Subcutaneous adipose tissue (tissue), 4 donors: ENCODE results near the gene NEK6. TPM values are rescaled to one million over a fixed set of nuclear protein-coding genes. Genes with fewer than 3 reads are reported as not detected.

ENCODE experiments used
- total RNA-seq, 4 donors: library from RNA; depleted of rRNA; stranded (reverse); fragments of >200 nt; gene quantifications; one replicate each; pipeline ENCODE4 v1.1.0, GENCODE V29; 2016
- TF ChIP-seq, protein P1 (sequence below): fragments of 450-650 bp; IDR thresholded peaks from one replicate; pipeline ENCODE4 v1.5.1; 2016; ENCODE audit warnings: low read depth, mild to moderate bottlenecking, control low read depth, antibody characterized with exemption, moderate library complexity

The NEK6 gene
- total RNA-seq, 4 donors from 2014 or later, result 18.5 to 38.2 (median 27.0) TPM

DNA sequence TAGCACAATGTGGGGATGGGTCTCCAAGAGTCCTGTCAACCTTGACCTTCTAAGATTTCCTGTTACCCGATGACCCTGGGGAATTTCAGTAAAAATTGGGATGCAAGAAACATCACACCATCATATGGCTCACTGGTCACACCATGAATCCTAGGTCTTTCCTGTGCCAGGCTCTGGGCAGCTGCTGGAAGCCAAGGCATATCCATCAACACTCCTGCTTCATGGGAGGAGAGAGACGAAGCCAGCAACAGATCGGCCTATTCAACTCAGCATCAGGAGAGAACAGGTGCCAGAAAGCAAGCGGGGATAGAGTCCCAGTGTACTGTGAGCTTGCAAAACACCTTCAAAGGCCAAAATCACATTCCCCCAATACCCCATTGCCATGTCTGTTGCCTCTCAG, 6.5 kb upstream of the NEK6 start:
- TF ChIP-seq, protein P1, sequence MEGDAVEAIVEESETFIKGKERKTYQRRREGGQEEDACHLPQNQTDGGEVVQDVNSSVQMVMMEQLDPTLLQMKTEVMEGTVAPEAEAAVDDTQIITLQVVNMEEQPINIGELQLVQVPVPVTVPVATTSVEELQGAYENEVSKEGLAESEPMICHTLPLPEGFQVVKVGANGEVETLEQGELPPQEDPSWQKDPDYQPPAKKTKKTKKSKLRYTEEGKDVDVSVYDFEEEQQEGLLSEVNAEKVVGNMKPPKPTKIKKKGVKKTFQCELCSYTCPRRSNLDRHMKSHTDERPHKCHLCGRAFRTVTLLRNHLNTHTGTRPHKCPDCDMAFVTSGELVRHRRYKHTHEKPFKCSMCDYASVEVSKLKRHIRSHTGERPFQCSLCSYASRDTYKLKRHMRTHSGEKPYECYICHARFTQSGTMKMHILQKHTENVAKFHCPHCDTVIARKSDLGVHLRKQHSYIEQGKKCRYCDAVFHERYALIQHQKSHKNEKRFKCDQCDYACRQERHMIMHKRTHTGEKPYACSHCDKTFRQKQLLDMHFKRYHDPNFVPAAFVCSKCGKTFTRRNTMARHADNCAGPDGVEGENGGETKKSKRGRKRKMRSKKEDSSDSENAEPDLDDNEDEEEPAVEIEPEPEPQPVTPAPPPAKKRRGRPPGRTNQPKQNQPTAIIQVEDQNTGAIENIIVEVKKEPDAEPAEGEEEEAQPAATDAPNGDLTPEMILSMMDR, result no peak

GRCh38 chr9:124251605-124252378, 6.0 kb upstream of the NEK6 start:
- TF ChIP-seq, protein P1, result no peak

DNA sequence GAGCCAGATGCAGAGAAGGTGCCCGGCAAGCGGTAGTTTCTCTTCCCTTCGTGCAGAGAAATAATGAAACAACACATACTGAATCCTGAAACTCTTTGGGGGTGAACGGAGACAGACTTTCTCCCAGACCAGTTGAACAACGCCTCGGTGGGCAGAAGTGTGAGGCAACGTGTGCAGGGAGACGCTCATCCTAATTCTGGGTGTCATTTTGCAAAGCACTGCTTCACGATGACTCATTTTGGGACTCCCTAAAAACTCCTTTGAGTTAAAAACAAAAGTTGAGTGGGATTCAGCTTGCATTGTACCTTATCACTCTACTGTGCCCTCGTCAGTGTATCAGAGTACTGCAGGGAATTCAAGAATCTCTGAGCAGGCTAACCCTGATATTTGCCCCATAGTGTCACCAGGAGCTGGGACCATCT, 3.5 kb upstream of the NEK6 start:
- TF ChIP-seq, protein P1, result no peak

- TF ChIP-seq, protein P1, result no peak
These were observed 2.5 kb upstream of the NEK6 start for GRCh38 chr9:124255222-124255621.

GRCh38 chr9:124256517-124257069, 1.2 kb upstream of the NEK6 start:
- TF ChIP-seq, protein P1, result no peak

DNA sequence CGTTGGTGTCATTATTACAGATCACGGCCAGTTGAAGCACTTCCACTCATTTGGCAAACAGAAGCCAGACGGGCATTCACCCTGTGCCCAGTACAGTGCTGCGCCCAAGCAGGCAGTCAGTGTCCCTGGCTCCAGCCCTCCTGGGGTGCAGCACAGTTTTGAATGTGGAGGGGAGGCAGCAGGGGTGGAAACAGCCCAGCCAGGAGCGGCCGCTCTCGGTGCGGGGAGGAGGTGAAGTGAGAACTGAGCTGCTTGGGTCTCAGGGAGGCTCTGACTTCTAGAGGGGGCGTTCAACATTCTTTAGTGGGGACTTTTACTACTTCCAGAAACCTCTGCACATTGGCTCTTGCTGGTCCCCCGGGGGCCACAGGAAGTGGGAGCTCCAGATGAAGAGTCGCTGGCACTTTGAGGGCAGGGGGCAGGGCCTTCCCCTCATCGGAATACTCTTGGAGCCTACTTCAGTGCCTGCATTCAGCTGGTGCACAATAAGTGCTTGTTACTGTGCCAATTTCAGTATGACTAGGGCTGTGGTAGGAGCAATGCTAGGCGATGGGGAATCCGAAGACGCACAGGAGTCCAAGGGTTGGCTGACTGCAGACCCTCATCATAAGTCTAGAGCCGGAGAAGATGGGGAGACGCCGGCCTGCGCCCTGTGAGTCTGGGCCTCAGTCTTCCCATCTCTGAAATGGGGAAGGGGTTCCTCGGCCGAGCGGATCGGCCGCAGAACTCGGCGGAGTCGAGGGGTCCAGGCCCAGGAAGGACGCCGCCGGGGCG, 492 bp upstream of the NEK6 start:
- TF ChIP-seq, protein P1, result no peak

DNA sequence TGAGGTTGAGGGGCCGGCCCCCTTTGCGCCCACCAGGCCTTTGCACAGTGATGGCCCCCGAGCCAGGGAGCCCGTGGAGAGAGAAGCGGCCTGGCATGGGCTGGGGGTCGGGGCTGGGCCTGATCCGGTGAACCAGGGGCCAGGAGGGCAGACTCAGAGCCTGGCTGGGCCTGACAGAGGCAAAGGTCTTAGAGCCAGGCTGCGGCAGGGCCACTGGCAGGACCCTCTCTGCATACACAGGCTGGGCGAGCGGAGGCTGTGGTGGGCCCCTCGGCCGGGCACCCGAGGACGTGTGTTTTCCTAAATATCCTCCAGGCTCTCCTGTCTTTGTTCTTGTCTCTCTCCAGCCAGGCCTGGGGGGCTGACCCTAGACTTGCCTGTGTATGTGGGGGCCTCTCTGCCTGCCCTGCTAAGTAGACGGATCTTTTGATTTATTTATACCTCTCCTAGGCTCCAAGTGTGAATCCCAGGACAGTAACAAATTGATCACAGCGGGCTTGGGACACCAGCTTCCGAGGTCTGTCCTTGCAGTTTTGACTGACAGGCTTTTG, 933 bp downstream of the NEK6 start:
- TF ChIP-seq, protein P1, result no peak
